HS-27A (cell line): ENCODE results near the gene PEX16.

Experiments
- DNase-seq: peaks from one replicate; pipeline ENCODE4 v3.0.0-alpha.2; 2012; ENCODE audit warnings: low read depth, missing footprints

The PEX16 gene

DNA sequence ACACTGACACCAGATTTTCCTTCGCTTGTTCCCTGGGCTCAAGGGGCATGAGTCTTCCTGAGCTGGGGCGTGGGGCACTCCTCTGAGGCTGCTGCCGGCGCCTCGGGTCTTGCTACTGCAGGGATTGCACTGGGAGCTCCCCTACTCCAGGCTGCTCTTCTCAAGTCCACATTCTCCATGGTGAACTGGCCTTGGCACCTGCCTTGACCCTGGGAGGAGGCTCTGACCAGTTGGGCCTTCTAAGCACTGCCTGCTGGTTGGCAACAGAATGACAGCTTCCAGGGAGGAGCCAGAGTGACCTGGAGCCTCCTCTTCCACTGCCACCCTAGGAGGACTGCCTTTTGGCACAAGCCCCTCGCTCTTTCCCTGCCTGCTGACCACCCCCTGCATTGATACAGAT, 20.1 kb downstream of the PEX16 start:
- no peak for DNase-seq

DNA sequence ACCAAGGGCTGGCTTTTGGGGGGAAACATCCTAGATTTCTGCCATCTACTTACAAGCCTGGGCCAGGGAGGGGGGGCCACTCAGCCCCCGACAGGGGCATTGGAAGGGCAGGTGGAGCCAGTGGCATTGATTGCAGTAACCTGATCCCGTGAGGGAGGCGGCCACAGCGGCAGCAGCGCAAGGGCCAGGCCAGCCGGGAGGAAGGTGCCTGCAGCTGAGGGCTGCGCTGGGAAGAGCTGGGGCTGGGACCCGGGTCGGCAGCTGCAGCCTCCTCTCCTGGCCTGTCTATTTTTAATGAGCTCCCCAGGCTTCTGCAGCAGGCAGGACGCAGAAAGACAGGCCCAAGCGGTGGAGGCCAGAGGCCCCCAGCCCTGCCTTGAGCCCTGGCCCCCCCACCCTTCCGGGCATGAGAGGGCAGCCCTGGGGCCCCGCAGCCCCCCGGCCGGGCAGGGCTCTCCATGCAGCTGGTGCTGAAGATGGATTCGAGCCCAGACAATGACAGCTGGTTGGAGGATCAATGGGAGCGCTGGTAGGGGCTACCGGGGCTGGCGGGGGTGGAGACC, 21.2 kb downstream of the PEX16 start:
- no peak for DNase-seq

DNA sequence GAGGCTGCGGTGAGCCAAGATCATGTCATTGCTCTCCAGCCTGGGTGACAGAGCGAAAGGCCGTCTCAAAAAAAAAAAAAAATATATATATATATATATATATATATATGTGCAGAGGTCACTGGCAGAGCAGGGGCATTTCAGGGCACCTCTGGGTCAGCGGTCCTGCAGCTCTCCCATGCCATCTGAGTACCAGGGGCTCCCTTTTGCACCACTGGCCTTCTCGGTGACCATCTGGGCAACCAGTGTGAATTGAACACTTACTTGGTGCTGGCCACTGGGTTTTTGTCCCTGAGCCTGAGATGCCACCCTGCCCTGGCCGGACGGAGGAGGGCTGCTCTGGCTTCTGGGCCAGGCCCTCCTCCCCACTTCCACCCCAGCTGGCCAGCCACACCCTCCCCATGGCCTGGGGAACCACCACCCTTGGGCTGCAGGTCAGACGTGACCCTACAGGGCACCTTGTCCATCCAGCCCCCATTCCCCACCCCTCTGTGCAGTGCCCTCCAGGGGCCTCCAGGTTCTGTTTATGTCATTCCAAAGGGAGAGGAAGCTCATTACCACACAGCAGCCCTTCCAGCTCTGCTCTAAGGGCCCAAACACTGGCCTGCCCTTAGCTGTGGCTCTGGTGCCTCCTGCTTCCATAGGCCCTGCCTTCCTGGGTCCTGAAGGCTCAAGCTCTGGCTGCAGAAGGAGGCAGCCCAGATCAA, 22.0 kb downstream of the PEX16 start:
- no peak for DNase-seq

DNA sequence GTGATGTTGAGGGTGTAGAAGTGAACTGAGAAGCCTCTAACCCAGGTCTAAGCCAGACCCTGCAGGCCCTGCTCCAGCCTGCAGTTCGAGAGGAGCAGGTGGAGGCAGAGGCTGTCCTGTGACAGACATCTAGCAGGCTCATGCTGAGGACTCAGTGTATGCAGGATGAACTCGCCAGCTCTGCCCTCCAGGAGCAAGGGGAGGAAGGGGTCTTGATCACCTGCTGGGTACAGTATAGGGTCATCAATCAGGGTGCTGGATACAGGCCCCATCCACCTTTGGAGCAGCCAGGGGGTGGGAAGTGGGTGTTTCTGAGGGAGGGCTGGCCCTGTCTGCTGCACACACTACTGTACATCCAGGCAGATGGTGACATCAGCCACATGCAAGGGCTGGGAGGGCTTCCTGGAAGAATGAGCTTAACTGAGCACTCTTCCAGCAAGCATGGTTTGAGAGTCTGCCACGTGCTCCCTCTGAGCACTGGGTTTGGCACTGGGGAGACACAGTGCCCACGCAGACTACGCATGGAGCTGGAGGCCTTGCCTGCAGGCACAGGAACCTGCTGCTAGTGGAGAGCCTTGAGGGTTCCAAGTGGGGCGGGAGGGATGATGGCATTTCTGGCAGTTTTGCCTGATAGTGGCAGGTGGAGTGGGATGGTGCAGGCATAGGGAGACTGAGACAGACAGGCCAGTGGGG, 23.0 kb downstream of the PEX16 start:
- no peak for DNase-seq

DNA sequence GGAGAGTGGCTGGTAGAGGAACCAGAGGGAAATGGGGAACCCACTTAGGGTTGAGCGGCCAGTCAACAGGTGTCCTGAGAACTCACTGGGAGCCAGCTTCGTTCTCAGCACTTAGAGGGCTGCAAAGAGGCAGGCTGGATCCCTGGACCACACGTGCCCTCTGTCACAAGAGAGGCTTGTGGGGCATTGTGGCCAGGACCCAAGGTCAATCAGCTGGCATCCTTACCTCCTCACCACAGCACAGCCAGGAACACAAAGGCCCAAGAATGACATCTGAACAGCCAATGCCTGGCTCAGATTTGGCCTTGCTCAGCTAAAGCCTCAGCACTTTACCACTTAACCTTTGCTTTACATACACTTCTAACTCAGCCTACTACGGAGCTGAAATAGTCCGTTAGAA, 24.8 kb downstream of the PEX16 start:
- DNase-seq = no peak

DNA sequence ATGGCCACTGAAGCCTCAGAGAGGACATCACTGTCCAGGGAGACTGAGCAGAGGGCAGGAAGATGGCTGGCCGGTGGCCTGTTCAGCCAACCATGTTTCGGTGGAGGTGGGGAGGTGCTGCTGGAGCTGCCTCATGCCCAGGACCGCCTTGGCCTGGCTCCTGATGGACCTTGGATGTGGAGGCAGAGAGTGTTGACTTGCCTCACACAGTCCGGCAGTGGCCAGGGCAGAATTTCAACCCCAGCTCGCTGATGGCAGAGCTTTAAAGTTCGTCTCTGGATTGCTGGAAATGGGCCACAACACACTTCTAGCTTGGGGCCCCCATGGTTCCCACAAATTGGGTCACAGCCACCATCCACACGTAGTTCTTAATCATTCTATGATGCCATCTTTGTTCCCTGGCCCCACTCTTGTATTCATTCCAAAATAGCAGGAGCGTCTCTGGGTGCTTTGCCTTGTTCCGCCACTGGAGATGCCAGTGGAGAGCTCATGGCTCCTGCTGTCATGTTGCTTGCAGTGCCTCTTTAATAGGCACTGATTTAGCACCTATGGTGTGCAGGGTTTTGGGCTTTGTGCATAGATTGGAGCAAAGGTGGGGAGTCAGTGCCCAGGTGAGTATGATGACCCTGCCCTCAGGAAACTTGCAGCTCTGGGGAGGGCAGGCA, 26.7 kb downstream of the PEX16 start:
- no peak for DNase-seq

DNA sequence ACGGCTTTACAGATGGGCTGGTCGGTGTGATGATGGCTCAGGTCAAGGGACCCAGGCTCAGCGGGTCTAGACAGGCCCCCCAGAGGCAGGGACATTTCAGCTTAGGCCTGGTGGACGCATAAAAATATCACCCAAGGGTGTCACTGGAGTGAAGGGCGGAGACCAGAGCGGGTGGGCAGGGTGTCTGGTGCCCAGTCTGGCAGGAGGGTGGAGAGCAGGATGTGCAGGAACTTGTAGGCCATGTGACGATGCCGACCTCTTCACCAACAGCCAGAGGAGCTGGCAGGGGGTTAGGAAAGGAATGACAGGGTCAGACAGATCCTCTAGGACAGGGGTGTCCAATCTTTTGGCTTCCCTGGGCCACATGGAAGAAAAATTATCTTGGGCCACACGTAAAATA, 27.7 kb downstream of the PEX16 start:
- no peak for DNase-seq

DNA sequence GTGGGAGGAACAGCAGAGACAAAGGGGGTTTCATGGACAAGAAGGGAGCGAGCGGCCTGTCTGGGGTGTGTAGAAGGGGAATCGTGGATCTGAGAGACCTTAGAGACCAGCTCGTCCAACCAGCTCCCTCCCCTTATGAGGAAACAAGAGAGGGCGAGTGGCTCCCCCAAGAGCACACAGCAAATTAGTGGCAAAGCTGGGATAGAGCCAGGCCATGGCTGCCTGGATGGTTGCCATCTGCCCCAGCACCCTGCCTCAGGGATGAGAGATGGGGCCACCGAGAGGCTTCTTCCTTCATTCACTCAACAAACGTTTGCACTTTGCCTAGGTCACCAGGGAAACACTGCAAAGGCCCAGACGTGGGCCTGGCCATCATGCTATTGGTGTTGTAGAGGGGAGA, 28.1 kb downstream of the PEX16 start:
- DNase-seq = no peak

DNA sequence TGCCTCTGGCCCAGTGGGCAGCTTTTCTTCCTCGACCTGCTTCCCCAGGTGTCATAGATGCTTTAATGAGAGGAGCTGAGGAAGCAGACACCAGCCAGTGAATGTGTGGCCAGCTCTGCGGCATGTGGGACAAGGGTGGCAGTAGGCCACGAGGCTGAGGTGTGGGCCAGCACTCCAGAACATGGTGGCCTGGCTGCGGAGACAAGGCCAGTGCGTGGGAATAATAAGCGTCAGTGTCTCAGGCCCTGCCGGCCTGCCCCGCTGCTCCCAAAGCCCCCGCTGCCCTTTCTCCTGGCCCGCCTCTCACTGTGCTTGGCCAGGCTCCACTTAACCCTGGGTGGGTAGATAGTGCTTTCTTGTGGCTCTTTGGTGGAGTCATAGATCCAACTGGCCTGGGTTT, 30.1 kb downstream of the PEX16 start:
- no peak for DNase-seq

DNA sequence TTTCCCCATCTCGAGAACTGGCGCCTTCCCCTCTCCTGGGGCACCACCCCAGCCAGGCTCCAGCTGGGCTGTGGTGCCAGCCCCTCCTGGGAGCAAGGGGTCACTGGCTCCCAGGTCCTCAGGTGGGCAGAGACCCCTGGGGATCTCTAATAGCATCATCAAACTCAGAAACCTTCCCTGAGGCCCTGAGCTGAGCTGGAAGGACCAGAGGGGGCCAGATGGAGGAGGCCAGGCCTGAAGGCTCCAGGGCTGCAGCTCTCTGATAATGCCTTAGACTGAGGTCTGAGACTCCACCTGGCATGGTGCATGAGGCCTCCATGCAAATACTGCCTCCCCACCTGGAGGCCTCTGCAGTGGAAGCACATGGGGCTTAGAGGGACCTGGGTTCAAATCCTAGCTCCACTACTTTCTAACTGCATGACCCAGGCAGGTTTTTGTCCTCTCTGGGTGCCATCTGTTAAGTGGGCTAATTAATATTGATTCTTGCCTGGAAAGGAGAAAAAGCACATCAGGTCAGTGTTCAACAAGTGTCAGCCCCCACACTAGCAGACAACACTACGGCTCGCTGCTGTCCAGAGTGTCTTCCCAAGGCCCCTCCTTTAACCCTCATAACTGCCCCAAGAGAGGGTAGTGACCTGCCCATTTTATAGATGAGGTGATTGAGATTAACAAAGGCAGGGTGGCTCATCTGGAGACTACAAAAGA, 30.7 kb downstream of the PEX16 start:
- DNase-seq = no peak

DNA sequence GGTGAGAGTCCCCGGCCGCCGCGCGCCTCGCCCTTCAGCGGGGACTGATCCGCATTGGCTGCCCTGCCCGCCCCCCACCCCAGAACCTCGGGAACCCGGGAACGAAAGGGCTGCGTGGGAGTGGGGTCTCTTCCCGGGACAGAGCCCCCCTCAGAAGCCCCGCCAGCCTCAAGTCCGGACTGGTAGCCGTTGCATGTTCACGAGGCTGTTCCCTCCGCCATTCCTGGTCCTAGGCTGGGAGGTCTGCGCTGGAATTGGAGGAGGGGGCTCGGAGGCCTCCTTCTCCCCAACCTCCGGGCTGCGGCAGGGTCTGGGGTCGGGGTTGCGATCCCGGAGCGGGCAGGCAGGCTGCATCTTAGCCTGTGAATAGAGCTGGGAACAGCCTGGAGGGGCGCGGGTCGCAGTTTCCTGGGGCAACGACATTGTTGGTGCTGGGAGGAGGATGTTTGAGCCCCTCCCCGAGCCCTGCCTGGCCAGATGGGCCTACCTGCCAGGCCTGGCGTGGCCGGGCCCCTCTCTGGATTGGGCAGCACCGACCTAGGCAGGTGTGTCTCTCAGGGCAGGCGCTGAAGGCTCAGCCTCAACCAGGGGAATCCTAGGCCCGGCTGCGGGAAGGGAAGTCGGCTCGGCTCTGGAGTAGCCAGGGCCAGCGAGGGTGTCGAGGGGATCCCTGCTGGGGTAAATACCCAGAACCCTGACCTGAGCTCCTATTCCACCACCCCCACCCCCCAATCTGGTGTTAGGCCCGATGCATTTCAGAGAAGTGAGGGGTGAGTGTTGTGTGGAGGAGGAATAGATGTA, 31.6 kb downstream of the PEX16 start:
- no peak for DNase-seq

DNA sequence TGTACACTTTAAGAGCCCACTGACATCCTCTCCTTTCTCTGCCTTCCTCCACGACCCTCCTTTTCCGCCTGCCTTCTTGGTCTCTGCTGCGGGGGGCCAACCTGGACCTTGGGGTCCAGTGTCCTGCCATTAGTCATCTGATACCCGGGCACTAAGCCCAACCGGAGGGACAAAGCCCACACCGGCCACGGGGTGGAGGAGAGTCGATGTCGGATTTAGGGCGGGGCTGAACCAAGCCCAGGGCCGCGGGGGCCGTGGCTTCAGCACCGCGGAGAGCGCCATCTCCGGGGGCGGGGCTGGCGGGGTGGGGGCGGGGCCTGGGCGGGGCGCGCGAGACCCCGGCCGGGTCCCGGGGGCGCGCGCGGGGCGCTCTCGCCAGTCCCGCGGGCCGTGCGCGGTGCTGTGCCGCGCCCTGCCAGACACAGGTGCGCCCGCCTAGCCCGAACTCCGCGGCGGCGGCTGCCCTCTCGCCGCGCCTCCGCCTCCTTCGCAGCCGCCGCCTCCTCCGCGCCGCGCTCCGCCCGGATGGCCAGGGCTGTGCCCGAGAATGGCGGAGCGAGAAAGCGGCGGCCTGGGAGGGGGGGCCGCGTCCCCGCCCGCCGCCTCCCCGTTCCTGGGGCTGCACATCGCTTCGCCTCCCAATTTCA, 32.3 kb downstream of the PEX16 start, which contains the start of gene MAPK8IP1:
MAPK8IP1 (plus strand) TSS at position 378 of the 647 bp plus-strand sequence; CDS start at position 548, 170 bp downstream.
- no peak for DNase-seq

DNA sequence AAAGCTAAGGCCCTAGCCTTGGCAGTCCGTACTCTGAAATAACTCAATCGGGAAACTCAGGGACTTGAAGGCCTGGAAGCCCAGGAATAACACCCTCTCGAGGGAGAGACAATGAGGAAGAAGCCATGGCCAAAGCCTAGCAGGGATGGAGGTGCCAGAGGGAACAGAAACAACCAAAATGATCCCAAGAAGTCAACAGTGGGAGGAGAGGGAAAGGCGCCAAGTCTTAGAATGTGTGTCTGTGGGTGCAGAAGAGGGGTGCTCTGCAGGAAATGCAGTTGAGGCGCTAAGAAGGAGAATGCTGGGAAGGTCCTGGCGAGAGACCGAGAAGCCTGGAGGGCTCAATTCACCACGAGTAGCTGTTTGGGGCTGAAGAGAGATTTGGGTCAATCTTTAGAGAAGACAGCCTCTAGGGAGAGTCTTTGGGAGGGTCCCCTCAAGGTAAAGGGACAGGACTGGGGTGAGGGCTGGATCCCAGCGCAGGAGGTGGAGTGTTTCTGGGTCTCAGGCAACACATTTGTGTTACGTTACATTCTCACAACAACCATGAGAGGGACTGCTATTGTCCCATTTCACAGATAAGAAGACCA, 33.0 kb downstream of the PEX16 start:
- no peak for DNase-seq

DNA sequence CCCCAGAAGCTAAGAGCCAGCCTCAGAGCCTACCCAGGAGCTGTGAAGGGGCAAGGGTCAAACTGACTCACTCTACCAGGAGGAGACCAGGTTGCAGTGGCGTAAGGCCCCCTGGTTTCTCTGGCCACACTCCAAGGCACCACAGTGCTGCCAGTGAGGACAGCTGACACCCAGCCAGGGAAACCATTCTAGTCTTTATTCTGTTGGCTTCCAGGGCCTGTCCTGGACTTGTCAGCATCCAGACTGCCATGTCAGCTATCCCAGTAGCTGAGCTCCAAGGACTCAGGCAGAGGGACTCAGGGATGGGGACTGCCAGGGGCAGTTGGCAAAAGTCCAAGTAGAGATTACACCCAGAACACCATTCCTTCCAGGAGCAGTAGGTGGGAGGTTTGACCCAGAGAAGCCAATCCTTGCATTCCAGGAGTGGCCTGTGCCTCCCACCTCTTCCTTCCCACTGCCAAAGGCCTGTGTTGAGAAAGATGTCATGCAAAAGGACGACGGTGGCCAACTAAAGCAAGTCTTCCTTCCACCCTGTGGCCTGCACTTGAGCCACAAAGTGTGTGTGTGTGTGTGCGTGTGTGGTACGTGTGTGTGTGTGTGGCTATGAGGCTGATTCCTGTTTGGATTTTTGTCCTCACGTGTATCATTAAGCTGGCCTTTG, 35.8 kb downstream of the PEX16 start:
- DNase-seq = no peak

DNA sequence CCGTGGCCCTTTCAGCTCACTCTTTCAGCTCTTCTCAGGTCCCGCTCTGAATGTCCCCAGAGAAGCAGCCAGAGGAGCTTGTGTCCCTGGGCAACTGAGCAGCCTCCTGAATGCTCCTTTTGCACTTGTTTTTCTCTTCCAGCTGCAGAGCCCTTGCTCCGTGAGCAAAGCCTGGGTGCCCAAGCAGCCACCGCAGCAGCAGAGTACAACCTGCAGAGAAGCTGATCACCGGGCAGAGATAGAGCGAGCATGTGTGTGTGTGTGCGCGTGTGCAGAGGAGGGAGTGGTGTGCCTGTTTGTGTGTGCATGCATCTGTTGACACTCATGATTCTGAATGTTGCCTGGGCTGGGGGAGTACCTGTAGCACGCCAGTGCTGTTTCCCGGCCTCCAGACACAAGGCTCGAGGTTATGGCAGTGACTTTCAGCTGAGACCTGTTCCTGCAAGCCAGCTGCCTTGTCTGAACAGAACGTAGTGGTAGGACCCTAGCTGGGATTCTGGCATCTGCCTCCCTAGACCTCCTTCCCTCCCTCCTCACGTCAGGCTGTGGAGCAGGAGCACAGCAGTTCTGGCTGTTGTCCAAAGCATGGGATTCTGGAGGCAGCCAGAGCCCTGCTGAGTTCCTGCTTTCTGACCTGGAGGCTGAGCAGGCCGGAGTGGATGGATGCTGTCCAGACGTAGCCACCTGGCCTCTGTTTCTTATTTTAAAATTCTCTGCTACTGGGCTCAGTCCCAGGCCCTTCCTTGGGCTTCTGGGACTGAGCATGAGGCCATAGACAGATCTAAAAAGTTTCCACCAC, 36.7 kb downstream of the PEX16 start:
- no peak for DNase-seq

DNA sequence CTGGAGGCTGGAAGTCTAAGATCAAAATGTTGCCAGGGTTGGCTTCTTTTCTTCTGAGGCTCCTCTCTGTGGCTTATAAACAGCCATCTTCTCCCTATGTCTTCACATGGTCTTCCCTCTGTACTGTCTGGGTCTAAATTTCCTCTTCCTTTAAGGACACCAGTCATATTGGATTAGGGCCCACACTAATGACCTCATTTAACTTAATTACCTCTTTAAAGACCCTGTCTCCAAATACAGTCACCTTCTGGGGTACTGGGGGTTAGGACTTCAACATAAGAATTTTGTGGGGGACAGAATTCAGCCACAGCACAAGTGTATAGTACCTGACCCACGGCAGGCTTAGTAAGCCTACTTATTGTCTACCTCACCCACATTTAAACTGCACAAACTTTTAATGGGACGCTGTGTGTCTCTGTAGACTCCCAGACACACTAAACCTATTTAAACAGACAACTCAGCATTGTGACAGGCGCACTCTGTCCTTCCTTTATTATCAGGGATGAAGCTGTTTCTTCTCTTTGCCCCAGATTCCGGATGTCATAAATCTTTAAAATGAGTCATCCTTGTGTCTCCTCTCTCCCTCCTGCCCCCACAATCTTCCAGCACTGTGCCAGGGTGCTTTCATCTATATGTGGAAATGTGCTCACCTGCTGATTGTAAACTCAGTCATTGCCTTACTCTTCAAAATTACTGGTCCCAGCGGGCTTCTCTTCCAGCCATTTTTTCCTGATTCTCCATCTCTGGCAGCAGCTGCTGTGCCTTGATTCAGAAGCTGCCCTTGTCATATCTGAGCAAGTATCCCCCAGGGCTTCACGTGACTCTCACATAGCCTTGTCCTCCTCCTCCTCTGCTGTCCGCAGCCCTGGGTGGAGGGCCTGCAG, 37.6 kb downstream of the PEX16 start:
- no peak for DNase-seq

DNA sequence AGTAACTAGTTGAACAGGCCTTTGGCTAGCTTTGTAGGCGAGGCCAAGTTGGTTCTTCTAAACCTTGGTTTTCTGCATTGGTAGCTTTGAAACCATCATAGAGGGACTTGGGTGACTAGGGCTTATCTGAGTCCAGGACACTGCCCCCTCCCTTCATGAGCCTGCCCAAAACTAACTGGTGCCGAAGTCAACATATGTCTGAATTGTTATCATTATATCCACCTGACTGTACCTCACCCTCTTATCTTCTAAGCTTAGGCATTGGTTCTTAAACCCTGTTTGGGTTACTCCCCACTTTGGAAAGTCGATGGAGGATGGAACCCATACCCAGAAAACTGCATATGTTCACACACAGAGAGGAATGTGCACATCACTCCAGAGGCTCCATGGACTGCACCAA, 39.8 kb downstream of the PEX16 start:
- DNase-seq = no peak

DNA sequence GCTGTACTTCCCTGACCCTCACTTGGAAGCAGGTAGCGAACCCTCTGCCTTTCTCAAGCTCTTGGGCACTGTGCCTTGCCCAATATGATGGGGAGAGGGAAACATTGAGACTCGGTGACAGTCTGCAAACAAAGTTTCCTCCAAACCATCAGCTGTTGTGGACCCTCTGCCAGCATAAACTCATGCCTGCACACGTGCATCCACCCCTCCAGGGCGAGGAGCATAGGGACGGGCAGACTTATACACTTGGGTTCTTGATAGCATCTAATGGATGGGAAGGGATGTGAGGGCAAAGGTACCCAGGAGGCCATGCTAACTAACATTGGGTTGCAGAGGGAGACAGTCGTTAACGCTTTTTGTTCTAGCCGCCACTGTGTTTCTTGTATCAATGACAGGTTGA, 40.5 kb downstream of the PEX16 start:
- DNase-seq = no peak
